ENCODE results near the gene PCDHGA11. TPM values are rescaled to one million over a fixed set of nuclear protein-coding genes. Genes with fewer than 3 reads are reported as not detected.

Gene PCDHGA11
- total RNA-seq, 2 donors from 2014 or later = 0.22 TPM; not detected in 1

Other genes with a start within 250 kb of the PCDHGA11 start
- not detected for gene PCDHB7, start 248.4 kb upstream of the PCDHGA11 start, total RNA-seq
- gene PCDHB8, start 243.3 kb upstream of the PCDHGA11 start, total RNA-seq = not detected
- gene PCDHB16, start 238.7 kb upstream of the PCDHGA11 start, total RNA-seq = not detected
- gene PCDHB9, start 233.9 kb upstream of the PCDHGA11 start, total RNA-seq = under 1 TPM in 1 of 2 donors, not detected in 1; 0.05 TPM
- gene PCDHB10, start 228.7 kb upstream of the PCDHGA11 start, total RNA-seq = not detected
- gene PCDHB11, start 221.4 kb upstream of the PCDHGA11 start, total RNA-seq = not detected
- gene PCDHB12, start 212.3 kb upstream of the PCDHGA11 start, total RNA-seq = not detected
- gene PCDHB13, start 207.1 kb upstream of the PCDHGA11 start, total RNA-seq = not detected
- gene PCDHB14, start 197.7 kb upstream of the PCDHGA11 start, total RNA-seq = not detected
- not detected for gene PCDHB15, start 175.7 kb upstream of the PCDHGA11 start, total RNA-seq
- gene SLC25A2, start 117.0 kb upstream of the PCDHGA11 start, total RNA-seq = under 1 TPM; 0.46 to 0.63 TPM
- gene TAF7, start 100.3 kb upstream of the PCDHGA11 start, total RNA-seq = 10 to 100 TPM; 56.7 to 62.5 TPM
- gene PCDHGA1, start 90.5 kb upstream of the PCDHGA11 start, total RNA-seq = under 1 TPM; 0.05 TPM
- gene PCDHGA2, start 82.3 kb upstream of the PCDHGA11 start, total RNA-seq = under 1 TPM in 1 of 2 donors, not detected in 1; 0.07 TPM
- under 1 TPM in 1 of 2 donors, not detected in 1; 0.12 TPM for gene PCDHGA3, start 77.2 kb upstream of the PCDHGA11 start, total RNA-seq
- under 1 TPM in 1 of 2 donors, not detected in 1; 0.19 TPM for gene PCDHGB1, start 71.0 kb upstream of the PCDHGA11 start, total RNA-seq
- under 1 TPM; 0.25 to 0.26 TPM for gene PCDHGA4, start 66.0 kb upstream of the PCDHGA11 start, total RNA-seq
- gene PCDHGB2, start 61.1 kb upstream of the PCDHGA11 start, total RNA-seq = under 1 TPM; 0.28 to 0.34 TPM
- gene PCDHGA5, start 56.9 kb upstream of the PCDHGA11 start, total RNA-seq = under 1 TPM in 1 of 2 donors, not detected in 1; 0.12 TPM
- under 1 TPM; 0.19 to 0.28 TPM for gene PCDHGB3, start 50.8 kb upstream of the PCDHGA11 start, total RNA-seq
- gene PCDHGA6, start 47.2 kb upstream of the PCDHGA11 start, total RNA-seq = under 1 TPM; 0.16 to 0.29 TPM
- under 1 TPM in 1 of 2 donors, not detected in 1; 0.12 TPM for gene PCDHGA7, start 38.3 kb upstream of the PCDHGA11 start, total RNA-seq
- not detected for gene PCDHGB4, start 33.4 kb upstream of the PCDHGA11 start, total RNA-seq
- gene PCDHGA8, start 28.4 kb upstream of the PCDHGA11 start, total RNA-seq = not detected
- gene PCDHGB5, start 23.1 kb upstream of the PCDHGA11 start, total RNA-seq = under 1 TPM; 0.17 to 0.21 TPM
- under 1 TPM; 0.09 to 0.10 TPM for gene PCDHGA9, start 18.3 kb upstream of the PCDHGA11 start, total RNA-seq
- gene PCDHGB6, start 13.0 kb upstream of the PCDHGA11 start, total RNA-seq = under 1 TPM in 1 of 2 donors, not detected in 1; 0.09 TPM
- under 1 TPM; 0.12 TPM for gene PCDHGA10, start 8.1 kb upstream of the PCDHGA11 start, total RNA-seq
- gene PCDHGB7, start 3.4 kb upstream of the PCDHGA11 start, total RNA-seq = under 1 TPM in 1 of 2 donors, not detected in 1; 0.17 TPM
- under 1 TPM; 0.12 to 0.17 TPM for gene PCDHGA12, start 9.5 kb downstream of the PCDHGA11 start, total RNA-seq
- gene PCDHGC3, start 54.9 kb downstream of the PCDHGA11 start, total RNA-seq = not detected
- gene PCDHGC4, start 64.0 kb downstream of the PCDHGA11 start, total RNA-seq = not detected
- gene PCDHGC5, start 68.0 kb downstream of the PCDHGA11 start, total RNA-seq = not detected
- gene DIAPH1, start 197.9 kb downstream of the PCDHGA11 start, total RNA-seq = 100 to 1,000 TPM; 162 to 165 TPM
- gene HDAC3, start 215.8 kb downstream of the PCDHGA11 start, total RNA-seq = 10 to 100 TPM; 64.1 to 69.2 TPM
- gene RELL2, start 215.9 kb downstream of the PCDHGA11 start, total RNA-seq = 10 to 100 TPM; 14.6 to 19.5 TPM
- 10 to 100 TPM; 54.1 to 61.1 TPM for gene FCHSD1, start 230.4 kb downstream of the PCDHGA11 start, total RNA-seq

Data from activated T-cell treated with anti-CD3 and anti-CD28 coated beads, Interleukin-2, amount 50 U/mL, for 72 hours (primary cell).